HS-5 (cell line): ENCODE measurements around the gene ADGRF3.
"Not testable (repeated sequence)": the region's sequence is repeated elsewhere in the genome, so short reads cannot be mapped to it uniquely, and the experiment has no call there.

Experiments used
- DNase-seq: peaks from one replicate; pipeline ENCODE4 v3.0.0-alpha.2; 2012; ENCODE audit warnings: low read depth

The ADGRF3 gene

DNA sequence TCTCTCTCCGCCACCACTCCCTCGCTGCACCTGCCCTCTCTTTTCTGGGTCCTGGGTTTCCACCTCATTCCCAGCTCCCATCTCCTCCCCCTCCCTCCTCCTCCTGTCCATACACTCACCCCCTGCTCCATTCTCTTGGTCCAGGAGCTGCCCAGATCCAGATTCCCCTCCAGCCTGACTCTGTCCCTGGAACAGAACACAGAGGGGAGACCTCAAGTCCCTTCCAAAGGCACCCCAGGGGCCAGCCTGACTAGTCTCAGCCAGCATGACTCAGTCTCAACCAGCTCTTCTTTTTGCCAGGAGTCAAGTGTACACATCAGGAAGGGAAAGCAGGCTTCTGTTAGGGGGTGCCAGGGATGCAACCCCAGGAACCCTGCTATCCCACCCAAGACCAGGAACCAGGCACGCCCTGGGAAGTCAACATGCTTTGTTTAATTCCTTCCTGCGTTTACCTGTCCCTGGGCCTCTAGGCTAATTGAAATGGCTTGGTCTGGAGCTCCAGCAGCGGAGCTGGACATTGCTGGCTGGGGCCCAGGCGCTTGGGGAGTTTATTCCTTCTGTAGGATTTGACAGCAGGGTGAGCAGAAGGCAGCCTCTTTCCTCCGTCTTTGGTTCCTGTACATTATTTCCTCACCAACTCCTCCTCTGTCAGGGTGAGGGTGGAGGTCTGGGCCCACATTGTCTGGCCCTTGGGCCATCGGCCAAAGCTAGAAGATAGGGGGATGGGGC is 29.0 kb downstream of the ADGRF3 start:
- DNase-seq = no peak

DNA sequence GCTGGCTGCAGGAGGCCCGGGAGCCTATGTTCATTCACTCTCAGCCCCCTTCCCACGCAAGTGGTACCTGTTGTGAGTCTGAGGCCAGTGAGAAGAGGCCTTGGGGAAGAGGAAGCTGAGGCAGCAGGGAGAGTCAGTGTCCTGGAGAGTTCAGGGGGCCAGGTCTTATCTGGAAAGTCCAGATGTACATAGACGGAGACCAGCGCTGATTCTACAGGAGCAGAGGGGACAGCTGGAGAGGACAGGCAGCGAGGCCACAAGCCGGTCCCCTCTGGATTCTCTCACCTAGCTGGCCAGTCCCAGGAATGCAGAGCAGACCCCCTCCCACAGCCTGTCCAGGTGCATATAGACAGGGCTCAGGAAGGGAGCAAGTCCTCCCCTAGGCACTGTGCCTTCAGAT is 29.7 kb downstream of the ADGRF3 start:
- DNase-seq = no peak

DNA sequence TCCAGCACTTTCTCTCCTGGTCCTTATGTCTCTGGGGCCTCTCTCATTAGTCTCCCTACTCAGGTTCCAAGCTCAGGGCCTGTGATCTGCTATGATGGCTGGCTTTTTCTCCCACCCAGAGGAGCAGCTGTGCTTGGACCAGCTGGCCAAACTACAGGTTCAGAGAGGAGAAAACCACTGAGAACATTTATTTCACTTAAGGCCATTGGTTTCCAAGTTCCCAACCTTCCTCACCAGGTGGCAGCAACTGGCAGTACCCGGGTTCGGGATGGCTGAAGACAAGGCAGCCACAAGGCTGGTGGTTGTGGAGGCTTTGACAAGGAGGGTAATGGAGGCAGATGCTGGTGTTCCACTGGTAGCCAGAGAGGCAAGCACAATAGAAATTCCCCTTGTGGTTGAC is 30.5 kb downstream of the ADGRF3 start:
- no peak for DNase-seq

DNA sequence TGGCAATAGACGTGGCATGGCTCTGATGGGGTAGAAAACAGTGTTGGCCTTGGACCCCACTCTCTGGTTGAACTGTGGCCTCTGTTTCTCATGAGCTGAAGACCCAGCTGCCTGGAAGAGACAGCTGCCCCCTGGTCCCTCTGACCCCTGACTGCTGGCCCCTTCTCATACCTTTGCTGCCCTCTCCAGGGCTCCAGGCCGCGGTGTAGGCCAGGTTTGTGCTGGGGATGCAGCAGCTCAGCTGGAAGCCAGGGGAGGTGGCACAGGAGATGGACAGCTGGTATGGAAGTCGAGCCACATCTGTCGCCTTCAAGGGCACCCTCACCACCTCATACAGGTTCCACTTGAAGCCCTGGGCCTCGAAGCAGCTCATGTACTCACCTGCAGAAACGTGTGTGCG is 32.3 kb downstream of the ADGRF3 start:
- no peak for DNase-seq

DNA sequence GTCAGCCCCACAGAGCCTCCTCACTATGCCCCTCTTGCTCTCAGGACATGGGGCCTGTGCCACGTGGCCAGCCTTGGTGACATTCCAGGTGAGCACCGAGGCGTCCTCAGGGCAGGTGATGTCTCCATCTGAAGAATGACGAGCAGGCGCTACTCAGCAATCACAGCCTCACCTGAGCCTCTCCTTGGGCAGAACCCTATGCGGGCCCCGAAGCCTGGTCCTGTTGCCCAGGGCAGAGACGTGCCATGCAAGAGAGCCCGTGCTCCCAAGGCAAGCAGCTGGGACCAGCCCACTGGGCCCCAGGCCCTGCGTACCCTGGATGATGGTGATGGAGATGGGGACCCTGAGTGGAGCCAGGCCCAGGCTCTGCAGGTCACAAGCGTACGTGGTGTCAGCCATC is 33.1 kb downstream of the ADGRF3 start:
- no peak for DNase-seq

DNA sequence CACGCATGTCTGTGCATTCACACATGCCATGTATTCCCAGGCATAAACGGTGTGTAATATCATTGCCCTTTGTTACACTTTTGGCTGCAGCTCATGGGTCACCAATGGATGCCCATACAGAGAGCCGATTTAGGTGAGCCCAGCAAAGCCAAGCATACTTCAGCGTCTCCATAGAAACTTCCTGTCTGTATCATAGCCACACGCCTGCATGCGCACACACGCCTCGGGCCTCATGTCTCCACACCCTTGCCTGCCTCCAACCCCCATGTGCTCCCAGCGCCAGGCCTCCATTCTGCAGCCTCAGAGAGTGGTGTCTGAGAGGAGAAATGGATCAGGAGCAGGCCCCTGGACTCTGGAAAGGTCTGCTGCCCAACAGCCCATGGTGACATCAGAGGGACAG is 34.1 kb downstream of the ADGRF3 start:
- DNase-seq = no peak

DNA sequence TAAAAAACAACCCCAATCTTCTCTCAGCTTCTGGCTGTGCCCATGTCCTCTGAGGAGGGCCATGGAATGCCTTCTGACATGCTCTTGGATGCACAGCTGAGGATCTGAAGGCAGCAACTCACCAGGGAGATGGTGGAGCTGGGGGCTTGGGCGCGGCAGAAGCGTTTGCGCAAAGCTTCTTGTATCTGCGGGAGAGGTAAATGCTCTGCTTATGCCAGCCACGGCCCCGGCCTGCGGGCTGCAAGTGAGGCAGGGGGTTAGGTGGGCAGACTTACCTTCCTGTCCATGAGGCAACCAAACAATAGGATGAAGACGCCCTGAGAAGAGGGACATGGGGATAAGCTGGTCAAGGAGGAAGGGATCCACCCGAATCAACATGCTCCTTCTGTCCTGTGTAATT is 36.7 kb downstream of the ADGRF3 start:
- DNase-seq = no peak

DNA sequence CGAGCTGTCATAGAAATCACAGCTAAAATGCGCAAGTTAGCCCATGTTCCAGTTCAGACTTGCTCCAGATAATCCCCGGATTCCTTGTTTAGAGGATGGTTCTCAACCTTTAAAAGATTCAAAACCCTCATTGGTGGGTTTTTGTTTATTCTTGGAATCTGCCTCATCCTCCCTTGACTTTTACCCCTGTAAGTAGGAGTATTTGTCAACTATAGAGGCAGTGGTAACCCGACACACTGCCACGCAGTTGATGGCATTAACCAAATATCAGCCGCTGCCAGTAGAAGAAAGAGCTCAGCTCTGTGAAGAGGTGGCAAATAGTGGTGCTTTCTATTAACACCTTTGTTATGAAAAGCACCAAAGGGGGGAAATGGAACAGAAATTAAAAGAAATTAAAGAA is 41.0 kb downstream of the ADGRF3 start:
- DNase-seq = no peak

DNA sequence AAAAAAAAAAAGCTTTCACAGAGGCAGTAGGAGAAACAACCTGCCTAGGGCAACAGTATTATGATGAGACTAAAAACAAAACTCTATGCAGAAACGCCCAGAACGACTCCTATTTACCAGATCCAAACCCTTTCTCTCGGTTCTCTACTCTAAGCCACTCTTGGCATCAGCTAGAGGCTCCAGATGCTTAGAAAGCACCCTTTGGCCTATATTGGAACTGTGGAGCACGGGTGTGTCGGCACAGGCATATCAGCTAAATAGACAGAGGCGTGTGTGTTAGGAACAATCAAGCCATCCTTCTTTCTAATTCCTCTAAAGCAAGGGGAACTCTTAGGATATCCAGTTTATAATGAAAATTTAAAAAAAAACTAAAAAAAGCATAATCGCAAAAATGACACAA is 41.5 kb downstream of the ADGRF3 start:
- not testable (repeated sequence) for DNase-seq

DNA sequence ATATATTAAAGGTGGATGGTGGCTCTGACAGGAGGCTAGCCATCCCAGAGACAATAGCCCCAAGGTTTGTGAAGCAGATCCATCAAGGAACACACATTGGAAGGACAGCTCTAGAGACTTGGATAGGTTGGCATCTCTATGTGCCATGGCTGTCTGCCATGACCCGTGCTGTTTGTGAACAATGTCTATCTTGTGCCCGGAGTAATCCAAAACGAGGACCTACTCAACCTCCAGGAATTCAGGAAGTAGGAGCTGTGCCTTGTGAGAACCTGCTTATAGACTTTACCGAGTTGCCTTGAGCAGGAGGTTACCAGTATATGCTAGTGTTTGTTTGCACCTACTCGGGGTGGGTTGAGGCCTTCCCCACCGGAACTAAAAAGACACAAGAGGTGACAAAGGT is 43.7 kb downstream of the ADGRF3 start:
- DNase-seq = no peak

DNA sequence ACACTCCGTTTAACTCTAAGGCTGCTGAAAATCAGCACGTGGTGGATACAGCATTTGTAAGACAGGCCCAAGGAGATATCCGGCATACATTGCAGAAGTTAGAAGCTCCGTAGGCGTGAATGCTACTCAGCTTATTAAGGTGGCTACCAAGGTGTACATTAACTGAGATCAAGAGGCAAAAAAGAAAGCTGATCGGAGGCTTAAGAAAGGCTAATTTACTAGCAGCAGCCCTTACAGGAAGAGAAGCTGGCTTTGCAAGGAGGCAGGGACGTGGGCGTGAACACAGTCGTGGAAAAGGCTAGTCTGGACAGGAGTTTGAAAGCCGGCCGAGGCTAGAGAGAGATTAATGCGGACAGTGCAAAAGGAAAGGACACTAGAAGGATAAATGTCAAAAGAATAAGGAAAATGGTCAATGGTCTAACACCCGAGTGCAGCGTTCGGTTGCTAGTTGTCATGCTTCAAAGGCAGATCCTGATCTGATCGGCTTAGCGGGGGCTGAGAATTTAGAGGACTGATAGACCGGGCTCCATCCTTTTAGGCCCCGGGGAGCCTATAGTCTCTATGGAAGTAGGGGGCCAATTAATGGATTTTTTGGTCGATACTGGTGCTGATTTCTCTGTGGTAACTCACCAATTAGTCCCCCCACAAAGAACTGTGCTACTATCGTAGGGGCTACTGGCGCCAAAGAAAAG is 46.2 kb downstream of the ADGRF3 start:
- no peak for DNase-seq

DNA sequence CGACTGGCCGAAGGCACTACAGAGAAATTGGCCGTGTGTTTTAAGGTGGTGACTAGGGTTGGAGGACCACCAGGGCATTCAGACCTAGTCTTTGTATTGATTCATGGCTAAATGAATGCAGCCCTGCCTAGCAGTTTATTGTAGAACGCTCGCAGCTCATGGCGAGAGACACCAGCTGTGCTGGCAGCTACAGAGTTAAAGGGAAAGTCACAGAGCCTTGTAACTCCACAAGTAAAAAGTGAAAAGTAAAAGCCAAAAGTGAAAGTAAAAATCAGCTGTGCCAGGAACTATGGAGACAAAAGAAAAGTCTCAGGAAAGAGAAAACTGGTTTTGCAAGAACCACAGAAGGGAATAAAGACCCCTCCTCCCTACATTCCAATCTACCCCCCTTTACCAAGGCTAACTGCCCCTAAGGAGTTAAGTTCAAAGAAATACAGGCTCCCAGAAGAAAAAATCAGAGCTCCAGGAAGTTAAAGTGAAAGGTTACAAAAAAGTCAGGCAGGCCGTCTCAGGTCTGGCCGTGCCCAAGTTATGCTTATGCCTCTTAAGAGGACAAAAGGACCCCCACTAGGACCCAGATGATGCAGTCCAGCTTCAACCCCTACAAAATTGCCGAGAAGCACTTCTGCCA is 47.0 kb downstream of the ADGRF3 start:
- no peak for DNase-seq

DNA sequence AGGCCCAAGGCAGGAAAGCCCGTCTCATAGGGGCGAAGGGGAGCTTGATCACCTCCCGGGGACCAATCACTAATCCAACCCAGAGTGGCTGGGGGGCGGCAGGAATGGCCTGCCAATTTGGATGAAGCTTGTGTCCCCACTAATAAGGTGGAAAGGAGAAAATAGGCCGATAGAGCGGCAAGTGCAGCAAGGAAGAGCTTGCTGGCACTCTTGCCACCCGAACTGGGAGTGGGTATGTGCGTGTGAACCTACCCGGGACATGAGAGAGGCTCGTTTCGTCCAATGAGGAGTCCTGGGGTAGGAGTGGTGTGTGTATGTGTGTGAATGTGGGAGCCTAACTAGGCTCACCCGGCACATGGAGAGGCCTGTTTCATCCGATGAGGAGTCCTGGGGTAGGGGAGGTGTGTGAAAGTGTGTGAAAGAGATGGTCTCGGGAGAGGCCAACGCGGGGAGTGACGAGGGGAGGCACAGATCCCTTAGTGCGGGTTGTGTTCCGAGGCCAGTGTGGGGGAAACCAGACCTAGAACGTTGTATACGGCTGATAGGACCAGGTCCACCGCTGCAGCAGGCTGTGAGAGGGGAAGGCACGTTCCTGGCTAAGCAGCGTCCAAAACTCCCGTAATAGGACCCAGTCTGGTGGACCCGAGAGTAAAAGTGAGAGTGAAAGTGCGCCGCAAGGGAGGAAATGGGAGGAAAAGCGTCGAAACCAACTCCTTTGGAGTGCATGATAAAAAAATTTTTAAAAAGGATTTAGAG is 47.8 kb downstream of the ADGRF3 start:
- DNase-seq = no peak

DNA sequence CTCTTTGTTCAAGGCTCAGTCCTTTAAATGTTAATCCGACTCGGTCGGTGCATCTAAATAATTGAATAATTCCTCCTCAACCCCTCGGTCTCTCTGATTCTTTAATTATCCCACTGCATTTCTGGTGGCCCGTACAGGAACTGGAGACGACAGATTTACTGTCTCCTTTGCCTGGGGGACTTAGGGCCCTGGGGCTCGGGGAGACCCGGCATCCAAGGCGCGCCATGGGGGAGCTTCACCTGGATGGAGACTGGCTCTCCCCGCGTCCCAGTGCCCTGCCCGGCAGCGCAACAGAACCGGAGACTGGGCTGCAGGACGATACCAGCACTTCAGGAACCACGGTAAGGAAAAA is 48.3 kb downstream of the ADGRF3 start:
- DNase-seq = no peak

DNA sequence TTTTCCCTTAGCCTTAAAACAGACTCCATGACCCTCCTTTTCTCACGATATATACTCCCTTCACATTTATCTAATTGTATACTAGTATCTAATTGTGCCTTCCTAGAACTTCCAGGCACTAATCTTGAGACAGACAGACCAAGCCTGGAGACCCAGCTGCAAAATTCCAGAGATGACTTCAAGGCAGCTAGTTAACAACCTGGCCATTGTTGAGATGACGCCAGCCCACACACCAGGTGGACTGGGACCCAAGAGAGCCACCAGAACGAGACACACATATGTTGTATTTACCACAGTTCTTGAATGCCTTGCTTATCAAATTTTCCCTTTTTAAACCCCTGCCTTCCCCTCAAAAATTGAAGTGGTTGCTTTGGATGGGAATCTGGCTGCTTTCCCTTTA is 49.5 kb downstream of the ADGRF3 start:
- no peak for DNase-seq

DNA sequence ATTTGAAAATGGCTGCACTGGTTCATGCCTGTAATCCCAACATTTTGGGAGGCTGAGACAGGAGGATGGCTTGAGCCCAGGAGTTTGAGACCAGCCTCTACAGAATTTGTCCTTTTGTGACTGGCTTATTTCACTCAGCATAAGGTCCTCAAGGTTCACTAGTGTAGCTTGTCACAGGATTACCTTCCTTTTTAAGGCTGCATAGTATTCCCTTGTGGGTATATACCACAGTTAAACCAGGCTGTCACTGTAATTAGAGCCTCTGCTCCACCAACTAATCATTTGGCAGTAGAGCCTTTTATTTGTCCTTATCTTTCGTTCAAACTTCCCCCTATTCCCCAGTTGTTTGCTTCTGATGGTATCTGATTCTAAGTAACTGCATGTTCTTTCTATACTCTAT is 51.1 kb downstream of the ADGRF3 start:
- DNase-seq = no peak

DNA sequence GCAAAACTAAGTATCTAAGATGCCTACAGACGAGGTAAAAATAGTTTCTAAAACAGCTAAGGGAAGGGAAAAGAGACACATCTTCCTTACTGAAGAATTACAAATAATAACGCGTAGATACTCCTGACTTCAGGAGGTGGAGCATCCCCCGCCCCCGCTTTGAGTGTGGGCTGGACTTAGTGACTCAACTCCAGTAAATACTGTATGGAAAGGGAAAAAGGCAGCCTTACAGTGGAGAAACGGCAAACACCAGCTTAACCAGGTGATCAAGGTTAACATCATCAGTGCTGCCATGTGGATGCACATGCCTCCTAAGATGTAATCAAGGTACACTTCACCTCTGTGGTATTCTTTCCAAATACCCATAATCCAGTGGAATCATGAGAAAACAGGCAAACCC is 53.9 kb downstream of the ADGRF3 start:
- no peak for DNase-seq

DNA sequence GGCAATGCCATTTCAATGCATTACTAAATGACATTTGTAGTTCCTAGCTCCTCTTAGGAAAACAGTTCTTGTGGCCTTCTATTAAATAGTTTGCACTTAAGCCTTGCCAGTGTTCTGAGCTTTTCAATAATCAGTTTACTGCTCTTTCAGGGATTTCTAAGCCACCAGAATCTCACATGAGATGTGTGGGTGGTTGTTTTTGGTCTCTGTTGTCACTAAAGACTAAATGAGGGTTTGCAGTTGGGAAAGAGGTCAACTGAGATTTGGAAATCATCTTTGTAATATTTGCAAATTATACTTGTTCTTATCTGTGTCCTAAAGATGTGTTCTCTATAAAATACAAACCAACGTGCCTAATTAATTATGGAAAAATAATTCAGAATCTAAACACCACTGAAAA is 56.6 kb downstream of the ADGRF3 start:
- DNase-seq = no peak

DNA sequence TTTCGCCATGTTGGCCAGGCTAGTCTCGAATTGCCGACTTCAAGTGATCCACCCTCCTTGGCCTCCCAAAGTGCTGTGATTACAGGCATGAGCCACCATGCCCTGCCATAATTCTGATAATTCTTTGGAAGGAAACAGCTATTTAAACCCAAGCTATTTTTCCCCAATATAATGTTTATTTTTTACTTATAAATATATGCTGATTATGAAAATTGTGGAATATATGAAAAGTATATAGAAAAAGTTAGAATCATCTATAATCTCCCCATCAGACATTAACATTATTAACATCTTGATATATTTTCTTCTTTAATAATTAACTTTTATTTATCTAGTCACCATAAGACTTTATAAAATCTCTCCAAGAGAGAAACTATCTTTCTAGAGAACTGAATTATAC is 60.7 kb downstream of the ADGRF3 start:
- DNase-seq = no peak

DNA sequence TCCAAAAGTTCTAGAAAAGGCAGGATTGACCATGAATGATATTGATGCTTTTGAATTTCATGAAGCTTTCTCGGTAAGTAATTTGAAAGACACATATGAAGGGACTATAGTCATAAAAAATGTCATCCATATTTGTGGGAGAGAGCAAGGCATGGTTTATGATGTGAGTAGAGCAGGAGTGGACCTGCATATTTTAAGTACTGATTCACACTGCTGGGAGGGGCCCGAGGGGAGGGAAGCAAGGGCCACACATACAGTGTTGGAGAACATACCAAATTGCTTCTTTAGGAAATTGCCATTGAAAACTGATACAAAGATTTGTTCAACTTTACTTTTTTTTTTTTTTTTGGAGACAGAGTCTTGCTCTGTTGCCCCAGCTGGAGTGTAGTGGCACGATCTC is 62.5 kb downstream of the ADGRF3 start:
- no peak for DNase-seq

DNA sequence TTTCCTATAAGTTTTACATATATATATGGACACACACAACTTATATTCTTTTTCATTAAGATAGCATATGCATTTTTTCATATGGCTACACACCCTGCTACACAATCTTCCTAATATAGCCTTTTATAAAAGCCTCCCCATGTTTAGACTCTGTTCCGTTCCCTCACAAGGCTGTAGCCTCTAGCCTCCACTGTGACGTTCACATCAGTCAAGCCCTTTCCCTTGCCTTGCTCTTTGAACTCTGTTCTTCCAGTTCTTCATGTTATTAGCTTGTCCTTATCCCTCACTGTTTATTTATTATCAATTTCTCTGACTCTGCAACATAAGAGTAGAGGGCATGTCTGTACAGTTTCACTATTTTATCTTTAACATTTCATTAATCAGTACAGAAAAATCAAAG is 63.0 kb downstream of the ADGRF3 start:
- DNase-seq = no peak

DNA sequence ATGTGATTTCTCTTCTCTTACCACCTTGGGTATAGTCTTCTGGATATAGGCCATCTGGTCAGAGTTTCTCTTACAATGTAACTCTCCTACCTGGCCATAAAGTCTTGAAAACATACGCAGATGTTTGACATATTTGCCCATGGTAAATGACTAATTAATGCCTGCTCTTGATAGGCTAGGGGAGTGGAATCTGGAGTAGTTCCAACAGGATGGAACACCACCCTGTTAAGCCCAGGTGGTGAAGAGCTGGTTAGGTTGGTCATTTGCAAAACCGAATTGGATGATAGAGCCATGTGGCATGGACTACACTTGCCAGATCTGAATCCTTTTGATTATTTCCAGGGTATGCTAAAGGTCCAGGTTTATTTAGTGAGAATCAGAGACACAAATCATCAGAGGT is 65.4 kb downstream of the ADGRF3 start:
- no peak for DNase-seq

DNA sequence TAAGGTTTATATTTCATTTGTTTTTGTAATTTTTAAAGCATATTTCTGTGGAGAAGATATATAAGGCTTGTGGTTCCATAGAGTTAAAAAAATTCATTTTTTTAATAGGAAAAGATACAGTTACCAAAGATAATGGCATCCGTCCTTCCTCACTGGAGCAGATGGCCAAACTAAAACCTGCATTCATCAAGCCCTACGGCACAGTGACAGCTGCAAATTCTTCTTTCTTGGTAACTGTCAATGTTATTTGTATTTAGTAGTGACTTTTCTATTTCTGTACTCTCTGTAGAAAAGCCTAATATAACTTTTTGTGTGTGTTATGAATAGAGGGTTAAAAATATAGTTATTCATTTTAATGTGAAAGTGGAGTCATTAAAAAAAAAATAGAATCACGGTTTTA is 66.7 kb downstream of the ADGRF3 start:
- no peak for DNase-seq
